HEK293 (cell line): Measurements from ENCODE around the gene SAMHD1.

Experiments used
- CTCF ChIA-PET: fragments of 350-600 bp; formaldehyde crosslinking; extraction: SDS; loops from one replicate; lab custom pipeline; 2021; ENCODE audit warnings: antibody characterized with exemption; lab: Yijun Ruan, JAX
- POLR2A ChIA-PET: fragments of 300-600 bp; formaldehyde crosslinking; extraction: SDS; loops from one replicate; lab custom pipeline; 2020; ENCODE audit warnings: antibody characterized with exemption, inconsistent platforms; lab: Yijun Ruan, JAX
- H3K27ac ChIP-seq: fragments of 200-500 bp; sonication (Bioruptor generic); 2 replicates; pipeline ENCODE4 v1.5.1; 2014; ENCODE audit warnings: low read depth, low read length, control low read depth, inconsistent platforms; ENCODE audit errors: extremely low read depth
- H3K36me3 ChIP-seq, 2 experiments: fragments of 200-500 bp in 1 of 2; sonication (Bioruptor generic) in 1 of 2; 1 replicate in 1 of 2; 2 replicates in 1 of 2; pipeline ENCODE4 v1.5.1; 2014 to 2017; ENCODE audit warnings: inconsistent platforms in 2 of 2, low read length in 2 of 2; ENCODE audit not compliant: control insufficient read depth in 2 of 2, insufficient read depth in 1 of 2
- H3K4me1 ChIP-seq: fragments of 200-500 bp; sonication (Bioruptor generic); 2 replicates; pipeline ENCODE4 v1.5.1; 2014; ENCODE audit warnings: mild to moderate bottlenecking, low read length, inconsistent platforms; ENCODE audit not compliant: control insufficient read depth, insufficient read depth
- H3K4me3 ChIP-seq: 2 replicates; pipeline ENCODE4 v1.5.1; 2011; ENCODE audit warnings: low read depth, mild to moderate bottlenecking, control low read depth, low read length, moderate library complexity
- H3K9me3 ChIP-seq: fragments of 200-500 bp; sonication (Bioruptor generic); 2 replicates; pipeline ENCODE4 v1.5.1; 2014; ENCODE audit warnings: low read depth, low read length, inconsistent platforms; ENCODE audit not compliant: control insufficient read depth, insufficient read depth
- CTCF ChIP-seq: fragments of 450-650 bp; formaldehyde crosslinking; IDR thresholded peaks from 2 replicates; pipeline ENCODE4 v1.5.1; 2016; ENCODE audit warnings: missing biosample characterization, missing genetic modification characterization
- GLIS2 ChIP-seq: fragments of 450-650 bp; formaldehyde crosslinking; IDR thresholded peaks from 2 replicates; pipeline ENCODE4 v1.5.1; 2016; ENCODE audit warnings: missing biosample characterization, missing genetic modification characterization
- PRDM6 ChIP-seq: fragments of 450-650 bp; formaldehyde crosslinking; IDR thresholded peaks from 2 replicates; pipeline ENCODE4 v1.5.1; 2017; ENCODE audit warnings: missing biosample characterization, missing genetic modification characterization
- ZBTB17 ChIP-seq: fragments of 450-650 bp; formaldehyde crosslinking; IDR thresholded peaks from 2 replicates; pipeline ENCODE4 v1.5.1; 2016; ENCODE audit warnings: missing biosample characterization, missing genetic modification characterization
- ZBTB8A ChIP-seq: fragments of 450-650 bp; formaldehyde crosslinking; IDR thresholded peaks from 2 replicates; pipeline ENCODE4 v1.5.1; 2016; ENCODE audit warnings: missing biosample characterization, missing genetic modification characterization
- ZNF174 ChIP-seq: fragments of 450-650 bp; formaldehyde crosslinking; IDR thresholded peaks from 2 replicates; pipeline ENCODE4 v1.5.0; 2017; ENCODE audit warnings: missing biosample characterization, mild to moderate bottlenecking, missing genetic modification characterization
- ZNF23 ChIP-seq: fragments of 450-650 bp; formaldehyde crosslinking; IDR thresholded peaks from 2 replicates; pipeline ENCODE4 v1.5.1; 2016; ENCODE audit warnings: missing biosample characterization, missing genetic modification characterization, borderline replicate concordance
- ZNF274 ChIP-seq, 2 experiments: fragments of 200-500 bp in 1 of 2; fragments of 450-650 bp in 1 of 2; sonication (Bioruptor generic) in 1 of 2; formaldehyde crosslinking in 1 of 2; IDR thresholded peaks; 2 replicates each; pipeline versions ENCODE4 v1.5.1 to v1.6.1; 2014 to 2016; ENCODE audit warnings: borderline replicate concordance in 1 of 2, inconsistent platforms in 1 of 2, low read length in 1 of 2, missing biosample characterization in 1 of 2, missing genetic modification characterization in 1 of 2
- ZNF292 ChIP-seq: fragments of 450-650 bp; formaldehyde crosslinking; IDR thresholded peaks from 2 replicates; pipeline ENCODE4 v1.5.1; 2016; ENCODE audit warnings: low read depth, missing biosample characterization, missing genetic modification characterization, borderline replicate concordance
- ZNF792 ChIP-seq: fragments of 450-650 bp; formaldehyde crosslinking; IDR thresholded peaks from 2 replicates; pipeline ENCODE4 v1.5.1; 2016; ENCODE audit warnings: missing biosample characterization, missing genetic modification characterization
- TF ChIP-seq, protein P1 (sequence below): fragments of 450-650 bp; formaldehyde crosslinking; IDR thresholded peaks from 2 replicates; pipeline ENCODE4 v1.5.1; 2016; ENCODE audit warnings: missing biosample characterization, missing genetic modification characterization
- TF ChIP-seq, protein P2 (sequence below): fragments of 450-650 bp; formaldehyde crosslinking; IDR thresholded peaks from 2 replicates; pipeline ENCODE4 v1.5.1; 2016; ENCODE audit warnings: missing biosample characterization, missing genetic modification characterization
- TF ChIP-seq, protein P3 (sequence below): fragments of 450-650 bp; formaldehyde crosslinking; IDR thresholded peaks from 2 replicates; pipeline ENCODE4 v1.5.0; 2017; ENCODE audit warnings: missing biosample characterization, missing genetic modification characterization, borderline replicate concordance

SAMHD1 gene

GRCh38 chr20:36956674-36957073 is 5.2 kb upstream of the SAMHD1 start (continued):
- TF ChIP-seq, protein P1, sequence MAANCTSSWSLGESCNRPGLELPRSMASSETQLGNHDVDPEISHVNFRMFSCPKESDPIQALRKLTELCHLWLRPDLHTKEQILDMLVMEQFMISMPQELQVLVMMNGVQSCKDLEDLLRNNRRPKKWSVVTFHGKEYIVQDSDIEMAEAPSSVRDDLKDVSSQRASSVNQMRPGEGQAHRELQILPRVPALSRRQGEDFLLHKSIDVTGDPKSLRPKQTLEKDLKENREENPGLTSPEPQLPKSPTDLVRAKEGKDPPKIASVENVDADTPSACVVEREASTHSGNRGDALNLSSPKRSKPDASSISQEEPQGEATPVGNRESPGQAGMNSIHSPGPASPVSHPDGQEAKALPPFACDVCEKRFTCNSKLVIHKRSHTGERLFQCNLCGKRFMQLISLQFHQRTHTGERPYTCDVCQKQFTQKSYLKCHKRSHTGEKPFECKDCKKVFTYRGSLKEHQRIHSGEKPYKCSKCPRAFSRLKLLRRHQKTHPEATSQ (tag by site-specific recombination), result no peak
- TF ChIP-seq ZNF23 (tag by site-specific recombination) (no peak), GLIS2 (tag by site-specific recombination) (no peak), PRDM6 (tag by site-specific recombination) (no peak), CTCF (no peak), ZBTB17 (tag by site-specific recombination) (no peak), ZNF174 (tag by site-specific recombination) (no peak)

DNA sequence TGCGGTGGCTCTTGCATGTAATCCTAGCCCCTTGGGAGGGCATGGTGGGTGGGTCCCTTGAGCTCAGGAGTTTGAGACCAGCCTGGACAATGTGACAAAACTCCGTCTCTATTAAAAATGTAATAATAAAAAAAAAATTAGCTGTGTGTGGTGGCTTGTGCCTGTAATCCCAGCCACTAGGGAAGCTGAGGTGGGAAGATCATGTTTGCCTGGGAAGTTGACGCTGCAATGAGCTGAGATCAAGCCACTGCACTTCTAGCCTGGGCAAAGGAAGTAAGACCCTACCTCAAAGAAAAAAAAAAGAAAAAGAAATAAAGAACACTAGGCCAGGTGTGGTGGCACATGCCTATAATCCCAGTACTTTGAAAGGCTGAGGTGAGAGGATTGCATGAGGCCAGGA is 4.5 kb upstream of the SAMHD1 start:
- no peaks in the 10 kb centered on the region for H3K36me3 ChIP-seq
- TF ChIP-seq ZNF292 (tag by site-specific recombination), result no peak
- TF ChIP-seq, protein P2, sequence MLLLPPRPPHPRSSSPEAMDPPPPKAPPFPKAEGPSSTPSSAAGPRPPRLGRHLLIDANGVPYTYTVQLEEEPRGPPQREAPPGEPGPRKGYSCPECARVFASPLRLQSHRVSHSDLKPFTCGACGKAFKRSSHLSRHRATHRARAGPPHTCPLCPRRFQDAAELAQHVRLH (tag by site-specific recombination), result no peak
- TF ChIP-seq, protein P1 (tag by site-specific recombination), result no peak
- no peak for TF ChIP-seq ZNF792 (tag by site-specific recombination)
- TF ChIP-seq, protein P3, sequence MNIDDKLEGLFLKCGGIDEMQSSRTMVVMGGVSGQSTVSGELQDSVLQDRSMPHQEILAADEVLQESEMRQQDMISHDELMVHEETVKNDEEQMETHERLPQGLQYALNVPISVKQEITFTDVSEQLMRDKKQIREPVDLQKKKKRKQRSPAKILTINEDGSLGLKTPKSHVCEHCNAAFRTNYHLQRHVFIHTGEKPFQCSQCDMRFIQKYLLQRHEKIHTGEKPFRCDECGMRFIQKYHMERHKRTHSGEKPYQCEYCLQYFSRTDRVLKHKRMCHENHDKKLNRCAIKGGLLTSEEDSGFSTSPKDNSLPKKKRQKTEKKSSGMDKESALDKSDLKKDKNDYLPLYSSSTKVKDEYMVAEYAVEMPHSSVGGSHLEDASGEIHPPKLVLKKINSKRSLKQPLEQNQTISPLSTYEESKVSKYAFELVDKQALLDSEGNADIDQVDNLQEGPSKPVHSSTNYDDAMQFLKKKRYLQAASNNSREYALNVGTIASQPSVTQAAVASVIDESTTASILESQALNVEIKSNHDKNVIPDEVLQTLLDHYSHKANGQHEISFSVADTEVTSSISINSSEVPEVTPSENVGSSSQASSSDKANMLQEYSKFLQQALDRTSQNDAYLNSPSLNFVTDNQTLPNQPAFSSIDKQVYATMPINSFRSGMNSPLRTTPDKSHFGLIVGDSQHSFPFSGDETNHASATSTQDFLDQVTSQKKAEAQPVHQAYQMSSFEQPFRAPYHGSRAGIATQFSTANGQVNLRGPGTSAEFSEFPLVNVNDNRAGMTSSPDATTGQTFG (tag by site-specific recombination), result no peak
- no peak for TF ChIP-seq ZNF274 (IDR thresholded peaks at IDR 0.05; ENCODE audit: low read length)
- TF ChIP-seq ZNF274 (tag by site-specific recombination; IDR thresholded peaks at IDR 0.05; ENCODE audit: borderline replicate concordance), result no peak
- no peak for TF ChIP-seq ZBTB8A (tag by site-specific recombination)
- H3K9me3 ChIP-seq, result no peaks in the 10 kb centered on the region
- H3K27ac ChIP-seq, result no peak overlapping the region
- CTCF ChIA-PET, result interaction anchor here (0.6 to 0.7 kb wide), 4 partner anchors 34 to 1915 kb away, joined by 3 to 5 read pairs (median 3); no protein-coding TSS in a partner anchor
- H3K4me3 ChIP-seq, result no peak overlapping the region
- POLR2A ChIA-PET, result no interaction called here
- H3K4me1 ChIP-seq, result no peaks in the 10 kb centered on the region
